H7 (cell line): ENCODE data around the gene DMD. TPM values are rescaled to one million over a fixed set of nuclear protein-coding genes. Genes with fewer than 3 reads are reported as not detected.

Experiments used
- DNase-seq: peaks from one replicate; pipeline ENCODE4 v3.0.0; 2012
- H3K27me3 ChIP-seq: 2 replicates; pipeline ENCODE4 v1.6.0; 2011; ENCODE audit warnings: mild to moderate bottlenecking, low read length; ENCODE audit not compliant: control insufficient read depth, insufficient read depth
- H3K36me3 ChIP-seq: replicated peaks from 2 replicates; pipeline ENCODE4 v1.5.1; 2011; ENCODE audit warnings: low read length; ENCODE audit not compliant: control insufficient read depth, insufficient read depth
- H3K4me3 ChIP-seq: 2 replicates; pipeline ENCODE4 v1.5.1; 2011; ENCODE audit warnings: low read depth, mild to moderate bottlenecking, control low read depth, low read length, moderate library complexity; ENCODE audit not compliant: insufficient read depth
- total RNA-seq: library from RNA; depleted of rRNA; stranded (reverse); fragments of >200 nt; shearing (Covaris generic); gene quantifications from 2 replicates; pipeline ENCODE4 v1.2.3, GENCODE V29; 2014; rRNA removed

Gene DMD
- 17.1 and 30.5 TPM in 2 replicates for total RNA-seq

- no peak for DNase-seq
- H3K36me3 ChIP-seq = no peaks in the 10 kb centered on the region
- no peaks in the 10 kb centered on the region for H3K27me3 ChIP-seq
- no peak within 1 kb of the TSS for H3K4me3 ChIP-seq
These were observed at the start of gene DMD for GRCh38 chrX:33211356-33212260. Gene DMD (minus strand): TSS chrX:33211549. CDS start chrX:33211312, 237 bp downstream.

- peak; percentile 19 for DNase-seq
- Histone ChIP-seq H3K4me3 (no peak overlapping the region), H3K27me3 (no peaks in the 10 kb centered on the region), H3K36me3 (no peaks in the 10 kb centered on the region)
These were observed 41.0 kb upstream of the DMD start for GRCh38 chrX:33252306-33252825.

GRCh38 chrX:33218819-33219218, 7.5 kb upstream of the DMD start:
- H3K36me3 ChIP-seq = no peaks in the 10 kb centered on the region
- DNase-seq = no peak
- H3K27me3 ChIP-seq = no peaks in the 10 kb centered on the region
- no peak overlapping the region for H3K4me3 ChIP-seq

GRCh38 chrX:33210156-33210555, 1.2 kb downstream of the DMD start:
- no peak overlapping the region for H3K4me3 ChIP-seq
- DNase-seq = no peak
- H3K27me3 ChIP-seq = no peaks in the 10 kb centered on the region
- no peaks in the 10 kb centered on the region for H3K36me3 ChIP-seq

GRCh38 chrX:33207056-33207455, 4.3 kb downstream of the DMD start:
- no peak for DNase-seq
- H3K27me3 ChIP-seq = no peaks in the 10 kb centered on the region
- H3K36me3 ChIP-seq = no peaks in the 10 kb centered on the region
- H3K4me3 ChIP-seq = no peak overlapping the region

GRCh38 chrX:33205321-33205720, 6.0 kb downstream of the DMD start:
- H3K36me3 ChIP-seq = no peaks in the 10 kb centered on the region

GRCh38 chrX:33204889-33205288, 6.5 kb downstream of the DMD start:
- Histone ChIP-seq H3K36me3 (no peaks in the 10 kb centered on the region), H3K4me3 (no peak overlapping the region), H3K27me3 (no peaks in the 10 kb centered on the region)
- no peak for DNase-seq

More at GRCh38 chrX:33205321-33205720, 6.0 kb downstream of the DMD start:
- Histone ChIP-seq H3K4me3 (no peak overlapping the region), H3K27me3 (no peaks in the 10 kb centered on the region)
- DNase-seq = no peak

GRCh38 chrX:33198561-33199279, 12.6 kb downstream of the DMD start:
- Histone ChIP-seq H3K27me3 (no peaks in the 10 kb centered on the region), H3K36me3 (no peaks in the 10 kb centered on the region), H3K4me3 (no peak overlapping the region)
- DNase-seq = no peak

- no peaks in the 10 kb centered on the region for H3K36me3 ChIP-seq
- H3K27me3 ChIP-seq = no peaks in the 10 kb centered on the region
- no peak for DNase-seq
These were observed 15.7 kb downstream of the DMD start for GRCh38 chrX:33195698-33196097.

GRCh38 chrX:33194876-33195433, 16.4 kb downstream of the DMD start:
- no peaks in the 10 kb centered on the region for H3K27me3 ChIP-seq
- H3K36me3 ChIP-seq = no peaks in the 10 kb centered on the region
- H3K4me3 ChIP-seq = no peak overlapping the region
- DNase-seq = no peak

More at GRCh38 chrX:33195698-33196097, 15.7 kb downstream of the DMD start:
- H3K4me3 ChIP-seq = no peak overlapping the region

GRCh38 chrX:33194289-33194688, 17.1 kb downstream of the DMD start:
- peaks cover under 1% of the 10 kb centered on the region; the same call in 1 of the 2 replicates for H3K27me3 ChIP-seq
- DNase-seq = no peak
- no peak overlapping the region for H3K4me3 ChIP-seq
- no peaks in the 10 kb centered on the region for H3K36me3 ChIP-seq

GRCh38 chrX:33190016-33190415, 21.3 kb downstream of the DMD start:
- Histone ChIP-seq H3K36me3 (no peaks in the 10 kb centered on the region), H3K4me3 (no peak overlapping the region), H3K27me3 (peaks cover 5% of the 10 kb centered on the region; the same call in 1 of the 2 replicates)
- no peak for DNase-seq

GRCh38 chrX:33188881-33189280, 22.5 kb downstream of the DMD start:
- no peak for DNase-seq
- Histone ChIP-seq H3K4me3 (no peak overlapping the region), H3K27me3 (peaks cover 5% of the 10 kb centered on the region; the same call in 1 of the 2 replicates), H3K36me3 (no peaks in the 10 kb centered on the region)

- DNase-seq = peak; percentile 10
- H3K4me3 ChIP-seq = no peak overlapping the region
These were observed 23.1 kb downstream of the DMD start for GRCh38 chrX:33188286-33188685.

More at GRCh38 chrX:33188286-33188685, 23.1 kb downstream of the DMD start:
- Histone ChIP-seq H3K36me3 (no peaks in the 10 kb centered on the region), H3K27me3 (peaks cover 5% of the 10 kb centered on the region; the same call in 1 of the 2 replicates)
